GM21576 (cell line): Measurements from ENCODE around the gene PLEKHA7.

ENCODE experiments used
- ATAC-seq: cut with Tn5 transposase; IDR thresholded peaks from one replicate; pipeline ENCODE4 v1.9.1; 2021; ENCODE audit warnings: mild to moderate bottlenecking, moderate library complexity; ENCODE audit not compliant: unreplicated experiment

PLEKHA7 gene

DNA sequence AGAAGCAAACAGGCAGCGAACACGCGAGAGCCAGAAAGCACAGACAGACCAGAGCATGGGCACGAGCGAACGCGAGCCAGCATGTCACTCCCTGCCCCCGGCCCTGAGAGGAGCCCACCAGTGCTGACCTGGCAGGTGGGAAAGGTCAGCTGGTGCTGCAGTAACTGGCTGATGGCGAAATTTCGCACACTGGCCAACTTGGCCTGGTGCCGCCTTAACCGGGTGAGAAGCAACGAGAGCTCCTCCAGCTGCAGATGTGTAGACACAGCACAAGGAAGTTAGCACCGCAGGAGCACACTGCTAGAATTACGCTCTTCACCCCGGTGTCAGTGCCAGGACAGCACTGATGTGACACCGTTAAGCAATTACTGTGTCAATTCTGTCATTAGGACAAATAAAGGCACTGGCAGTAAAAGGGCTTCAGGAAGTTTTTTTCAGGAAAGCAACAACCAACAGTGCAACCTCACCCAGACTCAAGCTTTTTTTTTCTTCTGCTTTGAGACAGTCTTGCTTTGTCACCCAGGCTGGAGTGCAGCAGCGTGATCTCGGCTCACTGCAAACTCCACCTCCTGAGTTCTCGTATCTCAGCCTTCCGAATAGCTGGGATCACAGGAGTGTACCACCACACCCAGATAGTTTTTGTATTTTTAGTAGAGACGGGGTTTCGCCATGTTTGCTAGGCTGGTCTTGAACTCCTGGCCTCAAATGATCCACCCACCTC, 199.0 kb downstream of the PLEKHA7 start:
- ATAC-seq, result no peak

GRCh38 chr11:16814410-16815046, 199.7 kb downstream of the PLEKHA7 start:
- no peak for ATAC-seq

- no peak for ATAC-seq
Observed at GRCh38 chr11:16813126-16813525, 201.1 kb downstream of the PLEKHA7 start.

GRCh38 chr11:16812274-16812673, 201.9 kb downstream of the PLEKHA7 start:
- ATAC-seq, result no peak

DNA sequence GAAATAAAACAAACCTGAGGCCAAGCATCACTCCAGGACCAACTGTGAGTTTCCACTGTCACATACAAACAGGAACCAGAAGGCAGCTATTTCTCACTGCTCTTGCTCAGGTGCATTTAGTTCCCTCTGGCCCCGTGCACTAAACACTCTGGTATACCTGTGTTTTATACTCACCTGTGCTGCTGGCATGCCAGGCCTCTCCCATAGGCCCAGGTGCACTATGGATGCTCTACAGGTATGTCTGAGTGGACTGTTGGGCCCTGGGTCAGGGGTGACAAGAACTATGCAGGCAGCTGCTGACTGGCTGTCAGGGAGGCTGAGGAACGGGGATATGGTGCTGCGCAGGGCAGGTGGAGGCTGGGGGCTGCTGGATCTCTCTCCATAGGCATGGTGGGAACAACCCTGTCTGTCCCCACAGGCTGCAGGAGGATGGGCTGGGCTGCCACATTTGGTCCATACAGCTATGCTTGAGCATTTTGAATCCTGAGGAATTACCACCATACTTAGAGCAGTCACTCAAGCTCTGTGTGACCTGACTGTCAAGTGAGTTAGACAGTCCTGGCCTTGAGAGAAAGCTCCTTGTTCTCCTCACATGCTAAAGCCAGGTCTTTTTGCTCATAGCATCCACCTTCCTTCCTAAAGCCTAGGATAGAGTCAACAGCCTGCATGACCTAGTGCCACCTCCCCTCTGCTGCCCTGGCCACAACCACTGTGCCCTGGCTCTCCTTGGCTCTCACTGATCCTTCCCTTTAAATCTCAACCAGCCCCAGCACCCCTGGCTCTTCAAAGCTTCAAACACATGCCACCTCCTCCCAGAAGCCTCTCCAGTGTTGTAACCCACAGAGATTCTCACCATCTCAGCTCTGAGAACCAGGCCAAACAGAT, 202.8 kb downstream of the PLEKHA7 start:
- ATAC-seq, result no peak

- no peak for ATAC-seq
Observed at GRCh38 chr11:16809886-16810668, 204.1 kb downstream of the PLEKHA7 start.

DNA sequence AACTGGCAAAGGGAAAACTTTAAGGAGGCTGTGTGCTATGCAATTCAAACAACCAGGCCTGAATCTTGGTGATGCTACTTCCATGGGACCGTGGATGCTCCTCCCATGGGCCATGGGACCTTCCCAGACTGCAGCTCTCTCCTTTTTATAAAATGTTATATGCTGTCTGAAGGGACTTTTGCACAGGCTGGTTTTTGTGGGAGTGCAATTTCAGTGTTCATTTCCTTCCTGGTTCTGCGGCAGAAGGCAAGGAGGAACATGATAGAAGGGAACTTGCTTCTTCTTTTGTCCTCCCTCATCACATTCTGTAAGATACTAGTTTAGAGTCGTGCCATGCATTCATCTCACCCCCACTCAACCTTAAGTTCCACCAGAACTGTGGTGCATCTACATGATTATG, 206.9 kb downstream of the PLEKHA7 start:
- no peak for ATAC-seq

DNA sequence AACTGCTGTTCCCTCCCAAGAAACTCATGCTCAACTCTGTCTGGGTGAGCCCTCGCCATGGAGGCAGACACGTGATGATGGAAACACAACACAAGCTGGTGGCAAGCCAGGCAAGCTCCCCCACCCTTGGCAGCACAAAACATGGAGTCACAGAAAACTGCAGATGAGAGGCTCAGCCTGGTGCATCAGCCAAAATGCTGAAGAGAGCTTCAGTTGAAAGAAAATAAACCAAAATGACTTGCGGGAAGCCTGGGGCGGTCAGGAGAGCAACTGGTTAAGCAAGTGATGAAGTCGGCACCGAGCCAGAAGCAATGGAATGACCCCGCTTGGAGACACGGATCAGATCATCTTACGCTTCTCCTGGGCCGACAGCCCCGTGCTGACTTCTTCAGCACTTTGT, 207.4 kb downstream of the PLEKHA7 start:
- ATAC-seq, result no peak

GRCh38 chr11:16805938-16806337, 208.3 kb downstream of the PLEKHA7 start:
- ATAC-seq, result no peak

- no peak for ATAC-seq
Observed at GRCh38 chr11:16804104-16804947, 209.9 kb downstream of the PLEKHA7 start.

GRCh38 chr11:16801288-16801980, 212.8 kb downstream of the PLEKHA7 start:
- no peak for ATAC-seq

GRCh38 chr11:16800382-16800781, 213.8 kb downstream of the PLEKHA7 start:
- ATAC-seq, result no peak

GRCh38 chr11:16799890-16800289, 214.3 kb downstream of the PLEKHA7 start:
- no peak for ATAC-seq

DNA sequence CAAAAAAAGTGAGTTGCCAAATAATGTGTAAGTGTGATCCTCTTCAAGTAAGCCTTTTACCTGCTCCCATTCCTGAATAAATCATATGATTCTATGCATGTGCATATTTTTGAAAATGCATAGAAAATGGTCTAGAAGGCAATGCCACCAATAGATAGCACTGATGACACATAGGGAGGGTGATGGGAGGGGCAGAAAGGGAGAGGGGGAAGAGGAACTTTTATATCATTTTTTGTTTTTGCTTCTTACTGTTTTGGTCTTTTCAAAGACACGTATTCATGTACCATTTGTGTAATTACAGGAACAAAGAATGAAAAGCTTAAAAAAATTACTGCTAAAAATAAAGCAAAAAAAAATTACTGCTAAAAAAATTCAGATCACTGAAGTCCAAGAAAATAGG, 215.0 kb downstream of the PLEKHA7 start:
- ATAC-seq, result no peak

DNA sequence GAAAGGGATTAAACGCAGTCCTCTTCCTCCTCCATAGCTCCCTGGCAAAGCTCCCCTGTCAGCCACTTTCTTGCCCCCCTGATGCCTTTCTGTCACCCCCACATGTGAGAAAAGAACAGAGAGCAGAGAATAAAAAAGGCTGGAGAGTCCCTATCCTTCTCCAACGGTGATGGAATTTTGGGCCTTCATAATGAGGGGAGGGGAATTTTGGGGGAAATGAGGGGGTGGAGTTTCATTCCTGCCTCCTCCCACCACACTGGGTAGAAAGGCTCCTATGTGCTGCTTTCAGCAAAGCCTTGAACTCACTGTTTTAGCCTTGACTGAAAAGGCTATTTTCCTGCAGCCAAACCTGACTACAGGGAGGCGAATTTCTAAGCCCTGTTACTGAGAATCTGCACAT, 216.4 kb downstream of the PLEKHA7 start:
- ATAC-seq, result no peak

GRCh38 chr11:16796311-16796710, 217.9 kb downstream of the PLEKHA7 start:
- ATAC-seq, result no peak

- ATAC-seq, result no peak
Observed at GRCh38 chr11:16795146-16795545, 219.1 kb downstream of the PLEKHA7 start.

GRCh38 chr11:16794047-16794818, 220.0 kb downstream of the PLEKHA7 start:
- no peak for ATAC-seq

DNA sequence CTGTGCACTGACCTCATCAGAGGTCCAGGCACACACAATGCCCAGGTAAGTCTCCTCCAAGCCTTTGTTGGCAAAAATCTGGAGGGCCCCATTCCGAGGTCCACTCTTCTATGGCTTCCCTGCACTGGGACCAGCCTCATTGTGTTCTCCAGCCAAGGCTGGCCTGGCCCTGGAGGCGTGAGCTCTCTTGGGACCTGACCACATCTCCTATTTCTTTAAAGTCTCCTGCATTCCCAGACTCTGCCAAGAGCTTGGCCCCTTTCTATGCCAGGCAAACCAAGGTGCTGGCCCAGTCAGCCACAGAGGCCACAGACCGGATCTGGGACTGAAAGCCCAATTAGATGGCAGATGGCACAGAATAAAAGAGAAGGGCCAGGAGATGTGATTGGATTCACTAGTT, 220.7 kb downstream of the PLEKHA7 start:
- no peak for ATAC-seq
